HG03175 (cell line): ENCODE data around the gene OSCAR.
A peak's percentile ranks its signal among the peaks of the same experiment; 100 is the strongest.
"Not testable (repeated sequence)": the region's sequence is repeated elsewhere in the genome, so short reads cannot be mapped to it uniquely, and the experiment has no call there.

Source experiments
- ATAC-seq: cut with Tn5 transposase; IDR thresholded peaks from one replicate; pipeline ENCODE4 v1.9.1; 2021; ENCODE audit warnings: mild to moderate bottlenecking, moderate library complexity; ENCODE audit not compliant: unreplicated experiment

OSCAR gene

GRCh38 chr19:54127688-54128440 is 27.3 kb upstream of the OSCAR start:
- ATAC-seq: no peak

- ATAC-seq: no peak
Measured at GRCh38 chr19:54125713-54126112, 25.1 kb upstream of the OSCAR start.

DNA sequence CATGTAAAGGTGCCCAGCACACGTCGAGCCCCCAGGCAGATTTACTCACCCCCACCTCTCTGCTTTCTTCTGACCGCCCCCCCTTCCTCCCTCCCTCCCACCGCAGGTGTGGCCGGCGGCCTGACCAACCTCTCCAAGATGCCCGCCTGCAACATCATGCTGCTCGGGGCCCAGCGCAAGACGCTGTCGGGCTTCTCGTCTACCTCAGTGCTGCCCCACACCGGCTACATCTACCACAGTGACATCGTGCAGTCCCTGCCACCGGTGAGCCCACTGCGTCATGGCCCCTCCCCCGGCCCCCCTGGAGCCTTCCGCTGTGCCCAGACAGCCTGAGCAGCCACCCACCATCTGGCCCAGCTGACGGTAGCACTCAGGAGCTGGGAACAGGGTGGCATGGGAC is 23.8 kb upstream of the OSCAR start:
- no peak for ATAC-seq

DNA sequence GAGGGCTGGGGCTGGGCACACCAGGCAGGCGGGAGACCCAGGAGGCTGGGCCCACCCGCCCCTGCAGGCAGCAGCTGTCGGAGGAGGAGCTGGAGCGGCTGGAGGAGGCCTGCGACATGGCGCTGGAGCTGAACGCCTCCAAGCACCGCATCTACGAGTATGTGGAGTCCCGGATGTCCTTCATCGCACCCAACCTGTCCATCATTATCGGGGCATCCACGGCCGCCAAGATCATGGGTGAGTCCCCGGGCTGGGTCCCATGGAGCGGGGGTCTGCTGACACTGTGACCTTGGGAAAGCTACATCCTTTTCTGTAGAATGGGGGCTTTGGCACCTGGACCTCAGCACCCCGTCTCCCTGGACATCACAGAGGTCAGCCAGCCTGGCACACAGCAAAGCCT is 23.1 kb upstream of the OSCAR start:
- ATAC-seq: no peak

DNA sequence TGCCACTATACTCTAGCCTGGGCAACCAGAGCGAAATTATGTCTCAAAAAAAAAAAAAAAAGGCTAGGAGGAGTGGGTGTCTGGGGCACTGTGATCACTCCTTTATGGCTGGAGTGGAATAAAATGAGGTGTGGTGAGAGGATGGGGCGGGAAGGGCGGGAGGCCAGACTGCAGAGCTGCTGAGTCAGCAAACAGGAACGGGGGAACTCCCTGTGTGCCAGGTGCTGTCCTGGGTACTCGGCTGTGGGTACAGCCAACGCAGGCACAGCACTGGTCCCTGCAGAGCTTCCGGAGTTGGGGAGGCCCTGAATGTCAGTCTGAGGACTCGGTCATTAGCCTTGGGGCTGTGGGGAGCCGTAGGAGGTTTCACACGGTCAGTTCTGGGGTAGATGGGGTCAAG is 20.7 kb upstream of the OSCAR start:
- ATAC-seq: no peak

- peak; percentile 77 for ATAC-seq
Measured at GRCh38 chr19:54115109-54116063, 14.8 kb upstream of the OSCAR start, which contains the start of the genes PRPF31 and TFPT. Gene PRPF31 (plus strand): TSS chr19:54115754. CDS start chr19:54118279, 2,525 bp downstream. Gene TFPT (minus strand): TSS chr19:54115657. CDS start chr19:54115269, 388 bp downstream.

DNA sequence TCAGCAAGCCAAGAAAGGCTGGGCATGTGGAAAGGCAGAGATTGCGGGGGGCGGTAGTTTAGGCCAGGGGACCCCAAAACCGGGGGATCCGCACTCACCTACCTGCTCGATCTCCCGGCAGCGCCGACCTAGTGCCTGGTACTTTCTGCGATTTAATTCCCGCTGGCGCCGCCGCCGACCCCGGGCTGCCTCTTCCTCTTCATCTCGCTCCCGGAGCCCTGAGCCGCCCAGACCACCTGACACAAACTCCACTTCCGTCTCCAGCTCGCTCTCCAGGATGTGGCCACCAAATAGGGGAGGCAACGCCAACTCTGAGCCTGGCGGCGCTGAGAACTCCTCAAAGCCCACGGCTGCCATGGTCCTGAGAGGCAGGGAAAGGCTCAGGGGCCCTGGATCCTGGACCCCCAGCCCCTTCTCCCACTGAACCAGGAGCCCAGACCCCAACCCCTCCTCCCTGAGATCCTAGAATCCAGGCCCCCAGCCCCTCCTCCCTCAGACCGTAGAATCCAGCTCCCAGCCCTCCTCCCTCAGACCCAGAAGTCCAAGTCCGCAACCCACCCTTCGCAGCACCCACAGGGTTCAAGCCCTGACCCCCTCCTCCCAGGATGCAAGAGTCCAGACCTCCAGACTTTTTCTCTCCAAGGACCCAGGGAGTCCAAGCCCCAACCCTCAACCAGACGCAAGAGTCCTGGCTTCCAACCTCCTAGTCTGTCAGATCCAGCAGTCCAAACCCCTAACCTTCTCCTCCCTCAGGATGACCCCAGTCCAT is 13.9 kb upstream of the OSCAR start:
- peak; percentile 32 for ATAC-seq

- ATAC-seq: no peak
Measured at GRCh38 chr19:54109651-54110050, 9.0 kb upstream of the OSCAR start.

DNA sequence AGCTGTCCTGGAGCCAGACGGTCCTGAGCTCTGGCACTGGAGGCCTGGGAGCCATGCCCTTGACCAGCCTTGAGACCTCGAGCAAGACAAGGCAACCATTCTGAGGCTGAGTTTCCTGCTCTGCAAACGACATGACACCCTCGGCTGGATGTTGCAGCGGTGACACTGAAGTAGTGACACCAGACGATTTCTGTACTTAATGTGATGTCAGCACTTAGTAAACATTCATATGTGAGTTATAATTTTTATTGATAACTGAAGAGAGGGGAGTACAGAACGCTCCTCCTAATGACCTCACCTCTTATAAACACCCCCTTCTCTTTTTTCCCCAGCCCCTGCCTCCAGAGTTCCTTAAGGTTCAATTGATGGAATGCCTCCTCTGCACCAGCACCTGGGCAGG is 7.9 kb upstream of the OSCAR start:
- ATAC-seq: no peak

- ATAC-seq: no peak
Measured at GRCh38 chr19:54107876-54108490, 7.4 kb upstream of the OSCAR start.

DNA sequence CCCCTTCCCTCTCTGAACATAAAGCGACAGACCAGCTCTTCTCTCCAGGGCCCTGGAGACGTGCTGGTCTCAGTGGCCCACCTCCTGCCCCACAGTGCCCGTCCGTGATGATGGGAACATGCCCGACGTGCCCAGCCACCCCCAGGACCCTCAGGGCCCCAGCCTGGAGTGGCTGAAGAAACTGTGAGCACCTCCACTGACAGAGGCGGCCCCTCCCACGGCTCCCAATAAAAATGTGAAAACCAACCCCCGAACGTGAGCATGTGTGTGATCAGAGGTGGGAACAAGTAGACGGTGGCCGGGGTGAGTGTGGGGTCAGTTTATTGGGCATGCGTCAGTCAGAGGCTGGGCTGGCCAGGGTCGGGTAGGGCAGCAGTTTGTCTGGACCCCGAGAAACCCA is 6.1 kb upstream of the OSCAR start:
- ATAC-seq: no peak

DNA sequence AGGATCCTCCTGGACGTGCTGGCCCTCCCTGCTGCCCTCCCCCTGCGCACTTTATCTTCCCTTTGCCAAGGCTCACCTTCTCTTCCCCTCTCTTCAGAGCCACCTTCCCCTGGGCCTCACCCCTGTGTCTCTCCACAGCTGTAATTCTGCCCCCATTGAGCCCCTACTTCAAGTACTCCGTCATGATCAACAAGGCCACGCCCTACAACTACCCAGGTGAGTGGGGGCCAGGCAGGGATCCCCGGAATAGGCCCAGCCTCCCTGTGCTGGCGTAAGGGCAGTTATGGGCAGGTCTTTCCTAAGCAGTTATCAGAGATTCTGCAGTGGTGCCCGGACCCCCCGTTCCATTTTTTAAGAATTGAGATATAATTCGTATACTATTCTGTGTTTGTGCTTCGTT is 5.2 kb upstream of the OSCAR start:
- ATAC-seq: no peak

- no peak for ATAC-seq
Measured at GRCh38 chr19:54104998-54105715, 4.6 kb upstream of the OSCAR start.

GRCh38 chr19:54102421-54103169 is 2.0 kb upstream of the OSCAR start, which contains the start of gene NDUFA3:
Gene NDUFA3 (plus strand): TSS chr19:54102855. CDS start chr19:54102879, 24 bp downstream.
- ATAC-seq: peak; percentile 97

DNA sequence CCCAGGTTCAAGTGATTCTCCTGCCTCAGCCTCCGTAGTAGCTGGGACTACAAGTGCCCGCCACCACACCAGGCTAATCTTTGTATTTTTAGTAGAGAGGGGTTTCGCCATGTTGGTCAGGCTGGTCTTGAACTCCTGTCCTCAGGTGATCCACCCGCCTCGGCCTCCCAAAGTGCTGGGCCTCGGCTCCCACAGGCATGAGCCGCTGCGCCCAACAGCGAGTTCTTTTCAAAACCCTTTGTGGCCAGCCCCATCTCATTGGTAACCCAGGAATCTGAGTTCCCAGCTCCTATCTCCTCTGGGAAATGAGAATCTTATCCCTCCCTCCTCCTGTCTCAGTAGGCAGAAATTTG is 724 bp downstream of the OSCAR start:
- ATAC-seq: not testable (repeated sequence)

DNA sequence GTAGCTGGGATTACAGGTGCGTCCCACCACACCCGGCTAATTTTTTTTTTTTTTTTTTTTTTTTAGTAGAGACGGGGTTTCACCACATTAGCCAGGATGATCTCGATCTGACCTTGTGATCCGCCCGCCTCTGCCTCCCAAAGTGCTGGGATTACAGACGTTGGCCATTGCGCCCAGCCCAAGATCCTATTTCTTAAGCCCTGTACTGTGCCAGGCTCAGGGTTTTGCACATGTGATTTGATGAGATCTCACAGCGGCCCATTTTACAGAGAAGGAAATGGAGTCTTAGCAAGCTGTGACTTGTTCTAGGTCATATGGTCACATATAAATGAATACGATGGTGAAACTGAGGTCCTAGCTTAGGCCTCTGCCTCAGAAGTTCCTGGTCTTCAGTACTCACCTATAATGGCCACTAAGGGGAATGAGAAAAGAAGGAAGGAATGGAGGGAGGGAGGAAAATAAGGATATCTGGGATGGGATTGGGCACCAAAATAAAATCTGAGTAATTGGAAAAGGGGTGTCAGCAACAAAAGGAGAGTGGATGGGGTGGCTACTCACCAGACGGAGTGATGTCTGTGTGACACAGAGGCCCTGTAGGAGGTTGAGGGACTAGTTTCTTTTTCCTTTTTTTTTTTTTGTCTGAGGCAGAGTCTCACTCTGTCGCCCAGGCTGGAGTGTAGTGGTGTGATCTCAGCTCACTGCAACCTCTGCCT is 1.3 kb downstream of the OSCAR start:
- no peak for ATAC-seq

DNA sequence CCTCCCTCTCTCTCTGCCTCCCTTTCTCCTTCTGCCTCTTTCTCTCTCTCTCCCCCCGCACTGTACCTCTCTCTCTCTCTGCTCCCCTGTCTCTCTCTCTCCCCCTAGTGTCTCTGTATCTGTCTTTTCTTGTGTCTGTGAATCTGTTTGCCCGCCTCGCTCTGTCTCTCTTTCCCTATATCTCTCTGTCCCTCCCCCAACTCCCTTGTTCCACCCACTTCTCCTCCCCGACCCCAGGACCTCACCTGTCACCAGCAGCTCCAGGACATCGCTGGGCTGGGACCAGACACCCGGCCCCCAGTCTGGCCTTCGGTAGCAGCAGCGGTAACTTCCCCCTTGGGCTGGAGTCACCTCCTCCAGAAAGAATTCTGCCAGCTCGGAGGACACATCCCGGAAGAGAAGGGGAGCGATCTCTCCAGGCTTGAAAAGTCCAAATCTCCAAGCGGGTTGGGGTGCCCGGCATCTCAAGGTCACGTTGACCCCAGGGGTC is 3.9 kb downstream of the OSCAR start:
- ATAC-seq: no peak

GRCh38 chr19:54095859-54096616 is 4.6 kb downstream of the OSCAR start:
- not testable (repeated sequence) for ATAC-seq
